Measurements from ENCODE around the gene FPR1. TPM values are rescaled to one million over a fixed set of nuclear protein-coding genes. Genes with fewer than 3 reads are reported as not detected.
A peak's percentile ranks its signal among the peaks of the same experiment; 100 is the strongest.

The FPR1 gene
- polyA plus RNA-seq, 1 experiment: not detected

GRCh38 chr19:51716925-51717324, 34.8 kb downstream of the FPR1 start:
- no peak for DNase-seq (ENCODE audit: low read depth)
- ChIA-PET POLR2A (no interaction called here), CTCF (no interaction called here)
- Histone ChIP-seq H3K36me3 (ENCODE audit: control insufficient read depth, insufficient read depth, low read length) (no peaks in the 10 kb centered on the region), H3K4me3 (ENCODE audit: low read depth, low read length) (no peak overlapping the region), H3K27me3 (ENCODE audit: control insufficient read depth, insufficient read depth, low read length) (peaks cover 11% of the 10 kb centered on the region)
- no peak for TF ChIP-seq CTCF (IDR thresholded peaks at IDR 0.05; ENCODE audit: insufficient read depth, low read depth, low read length)

- H3K27me3 ChIP-seq (ENCODE audit: control insufficient read depth, insufficient read depth, low read length): peaks cover 8% of the 10 kb centered on the region
- H3K36me3 ChIP-seq (ENCODE audit: control insufficient read depth, insufficient read depth, low read length): no peaks in the 10 kb centered on the region
- no peak overlapping the region for H3K4me3 ChIP-seq (ENCODE audit: low read depth, low read length)
- POLR2A ChIA-PET: no interaction called here
- CTCF ChIA-PET: no interaction called here
- no peak for TF ChIP-seq CTCF (IDR thresholded peaks at IDR 0.05; ENCODE audit: insufficient read depth, low read depth, low read length)
- DNase-seq (ENCODE audit: low read depth): no peak
These were observed 35.8 kb downstream of the FPR1 start for GRCh38 chr19:51715850-51716249.

GRCh38 chr19:51714848-51715247, 36.8 kb downstream of the FPR1 start:
- Histone ChIP-seq H3K4me3 (ENCODE audit: low read depth, low read length) (no peak overlapping the region), H3K36me3 (ENCODE audit: control insufficient read depth, insufficient read depth, low read length) (no peaks in the 10 kb centered on the region), H3K27me3 (ENCODE audit: control insufficient read depth, insufficient read depth, low read length) (peaks cover 8% of the 10 kb centered on the region)
- CTCF ChIA-PET: no interaction called here
- POLR2A ChIA-PET: no interaction called here
- no peak for DNase-seq (ENCODE audit: low read depth)
- no peak for TF ChIP-seq CTCF (IDR thresholded peaks at IDR 0.05; ENCODE audit: insufficient read depth, low read depth, low read length)

- Histone ChIP-seq H3K27me3 (ENCODE audit: control insufficient read depth, insufficient read depth, low read length) (no peaks in the 10 kb centered on the region; the same call in 1 of the 2 replicates), H3K4me3 (ENCODE audit: low read depth, low read length) (no peak overlapping the region), H3K36me3 (ENCODE audit: control insufficient read depth, insufficient read depth, low read length) (no peaks in the 10 kb centered on the region)
- CTCF ChIA-PET: no interaction called here
- TF ChIP-seq CTCF (IDR thresholded peaks at IDR 0.05; ENCODE audit: insufficient read depth, low read depth, low read length): no peak
- POLR2A ChIA-PET: interaction anchor here (0.7 kb wide), 1 partner anchor 26 kb away, joined by 7 read pairs; no protein-coding TSS in a partner anchor
- DNase-seq (ENCODE audit: low read depth): no peak
These were observed 38.1 kb downstream of the FPR1 start for GRCh38 chr19:51713319-51714285.

DNA sequence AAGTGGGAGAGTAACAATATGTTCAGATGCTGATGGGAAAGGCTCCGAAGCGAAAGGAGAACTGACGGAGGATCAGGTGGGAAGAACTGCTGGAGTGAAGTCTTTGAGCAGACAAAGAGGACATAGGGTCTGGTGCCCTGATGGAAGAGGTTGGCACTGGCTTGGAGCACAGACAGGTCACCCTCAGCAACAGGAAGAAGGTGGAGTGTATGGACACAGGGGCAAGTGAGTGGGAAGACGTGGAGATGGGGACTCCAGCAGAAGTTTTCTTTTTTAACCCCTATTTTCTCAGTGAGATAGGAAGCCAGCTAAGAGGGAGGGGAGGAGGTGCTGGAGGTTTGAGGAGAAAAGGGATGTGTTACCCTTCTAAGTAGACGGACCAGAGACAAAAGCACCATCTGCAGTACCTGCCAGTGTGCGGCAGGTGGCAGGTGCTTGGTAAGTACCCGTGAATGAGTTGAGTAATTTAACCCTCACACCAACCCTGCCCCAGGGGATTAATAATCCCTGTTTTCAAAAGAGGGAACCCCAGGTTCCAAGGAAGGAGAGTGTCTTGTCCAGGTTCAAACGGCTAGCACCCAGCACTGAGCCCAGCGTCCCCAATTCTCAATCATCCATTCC, 39.1 kb downstream of the FPR1 start:
- Histone ChIP-seq H3K4me3 (ENCODE audit: low read depth, low read length) (no peak overlapping the region), H3K27me3 (ENCODE audit: control insufficient read depth, insufficient read depth, low read length) (no peaks in the 10 kb centered on the region; the same call in 1 of the 2 replicates), H3K36me3 (ENCODE audit: control insufficient read depth, insufficient read depth, low read length) (0 out of 2 replicates have a peak, but pooled peaks cover 2% of the 10 kb centered on the region)
- POLR2A ChIA-PET: no interaction called here
- DNase-seq (ENCODE audit: low read depth): no peak
- TF ChIP-seq CTCF (IDR thresholded peaks at IDR 0.05; ENCODE audit: insufficient read depth, low read depth, low read length): peak; percentile 43
- CTCF ChIA-PET: no interaction called here

Measured in BJ (cell line).